Neutrophil (primary cell): ENCODE results near the gene USP10.

Experiments used
- H3K27ac ChIP-seq: fragments of 200-600 bp; sonication (generic); 2 replicates; pipeline ENCODE4 v1.5.1; 2016; ENCODE audit warnings: mild to moderate bottlenecking, moderate library complexity
- H3K27me3 ChIP-seq: fragments of 200-600 bp; sonication (generic); 2 replicates; pipeline ENCODE4 v1.6.0; 2016; ENCODE audit warnings: mild to moderate bottlenecking
- H3K36me3 ChIP-seq: fragments of 200-600 bp; sonication (generic); 2 replicates; pipeline ENCODE4 v1.5.1; 2017
- H3K4me1 ChIP-seq, 2 experiments: fragments of 200-600 bp in 1 of 2; sonication (generic) in 1 of 2; 1 replicate in 1 of 2; 2 replicates in 1 of 2; pipeline versions ENCODE4 v1.5.1 to v1.6.1; 2013 to 2016; ENCODE audit warnings: low read depth in 1 of 2, low read length in 1 of 2, mild to moderate bottlenecking in 1 of 2, moderate library complexity in 1 of 2; ENCODE audit not compliant: control insufficient read depth in 1 of 2, insufficient read depth in 1 of 2
- H3K4me3 ChIP-seq, 2 experiments: fragments of 200-600 bp in 1 of 2; sonication (generic) in 1 of 2; 1 replicate in 1 of 2; 2 replicates in 1 of 2; pipeline ENCODE4 v1.5.1; 2013 to 2016; ENCODE audit warnings: low read depth in 1 of 2, low read length in 1 of 2, mild to moderate bottlenecking in 1 of 2, moderate library complexity in 1 of 2
- H3K9me3 ChIP-seq: fragments of 200-600 bp; sonication (generic); 2 replicates; pipeline ENCODE4 v1.5.1; 2016
- CTCF ChIP-seq: fragments of 200-600 bp; sonication (generic); IDR thresholded peaks from 2 replicates; pipeline ENCODE4 v1.5.1; 2016; ENCODE audit warnings: antibody characterized with exemption

Gene USP10

GRCh38 chr16:84794186-84794585 is 94.4 kb downstream of the USP10 start:
- TF ChIP-seq CTCF: no peak
- no peaks in the 10 kb centered on the region for H3K27me3 ChIP-seq
- H3K27ac ChIP-seq: peak overlapping the region; percentile 35

DNA sequence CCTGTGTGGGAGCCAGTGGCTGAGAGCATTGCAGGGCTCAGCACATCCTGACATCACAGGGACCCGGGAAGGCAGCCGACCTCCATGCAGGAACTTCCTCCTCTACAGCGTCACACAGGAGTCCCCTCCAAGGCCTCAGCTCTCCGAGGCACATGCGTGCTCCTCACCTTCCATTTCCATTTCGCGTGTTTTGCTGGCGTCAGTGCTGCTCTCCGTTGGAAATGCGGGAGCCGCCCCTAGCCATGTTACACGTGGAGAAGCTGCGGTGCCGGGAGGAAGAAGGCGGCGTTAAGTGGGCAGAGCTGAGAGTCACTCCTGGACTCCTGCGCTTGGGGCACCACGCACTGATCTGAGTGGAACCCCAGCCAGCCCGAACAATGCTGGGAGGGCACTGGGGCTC is 94.8 kb downstream of the USP10 start:
- no peak overlapping the region for H3K27ac ChIP-seq
- peaks cover 5 to 16% of the 10 kb centered on the region in 2 experiments for H3K4me1 ChIP-seq
- H3K27me3 ChIP-seq: no peaks in the 10 kb centered on the region
- no peak for TF ChIP-seq CTCF
- H3K36me3 ChIP-seq: no peaks in the 10 kb centered on the region
- no peak overlapping the region for H3K4me3 ChIP-seq
- H3K9me3 ChIP-seq: no peaks in the 10 kb centered on the region

More at GRCh38 chr16:84794186-84794585, 94.4 kb downstream of the USP10 start:
- Histone ChIP-seq H3K9me3 (no peaks in the 10 kb centered on the region), H3K4me3 (no peak overlapping the region), H3K36me3 (no peaks in the 10 kb centered on the region), H3K4me1 (peaks cover 5 to 16% of the 10 kb centered on the region in 2 experiments)

- TF ChIP-seq CTCF: no peak
- Histone ChIP-seq H3K27ac (no peak overlapping the region), H3K4me3 (no peak overlapping the region), H3K36me3 (no peaks in the 10 kb centered on the region), H3K27me3 (no peaks in the 10 kb centered on the region), H3K4me1 (peaks cover 5 to 16% of the 10 kb centered on the region in 2 experiments), H3K9me3 (no peaks in the 10 kb centered on the region)
These were observed 95.7 kb downstream of the USP10 start for GRCh38 chr16:84795329-84796053.

DNA sequence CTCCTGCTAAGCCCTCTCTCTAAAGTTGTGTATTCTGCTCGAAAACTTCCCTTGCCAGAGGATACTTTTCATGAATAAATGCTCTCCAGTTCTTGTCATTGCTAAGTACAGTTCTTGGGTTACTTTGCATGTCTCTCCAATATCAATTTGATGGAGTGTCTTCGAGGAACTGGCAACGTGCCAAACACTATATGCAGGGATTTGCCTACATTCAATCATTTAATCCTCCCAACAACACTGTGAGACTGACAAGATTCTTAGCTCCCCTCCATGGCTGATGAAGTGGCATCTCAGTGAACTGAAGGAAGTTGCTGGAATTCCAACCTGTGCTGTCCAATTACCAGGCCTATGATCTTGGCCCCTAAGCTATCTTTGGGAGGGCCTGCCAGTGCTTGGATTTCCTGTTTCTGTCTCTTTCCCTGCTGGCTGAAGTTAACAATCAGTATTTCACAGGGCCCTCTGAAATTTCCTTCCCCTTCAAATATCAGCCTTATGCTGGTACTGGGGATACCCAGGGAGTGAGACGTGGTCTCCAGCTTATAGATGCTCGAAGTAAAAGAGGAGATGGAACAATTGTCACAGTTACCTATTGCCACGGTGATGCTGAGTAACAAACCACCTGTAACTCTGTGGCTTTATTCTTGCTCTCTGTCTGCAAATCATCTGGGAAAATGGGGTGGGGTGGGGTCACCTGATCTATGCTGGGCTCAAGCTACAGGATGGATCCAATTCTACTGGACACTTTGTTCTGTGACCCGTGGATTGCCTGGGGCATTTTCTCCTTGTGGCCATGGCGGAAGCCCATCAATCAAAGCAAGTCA is 100.6 kb downstream of the USP10 start:
- Histone ChIP-seq H3K4me1 (peaks cover 2 to 9% of the 10 kb centered on the region in 2 experiments), H3K4me3 (no peak overlapping the region)
- TF ChIP-seq CTCF: no peak

GRCh38 chr16:84803146-84803545 is 103.3 kb downstream of the USP10 start:
- no peak for TF ChIP-seq CTCF
- Histone ChIP-seq H3K4me1 (peaks cover 30% of the 10 kb centered on the region in 2 experiments), H3K4me3 (no peak overlapping the region), H3K27me3 (no peaks in the 10 kb centered on the region), H3K36me3 (no peaks in the 10 kb centered on the region), H3K27ac (no peak overlapping the region), H3K9me3 (no peaks in the 10 kb centered on the region)

More for the DNA sequence above, 100.6 kb downstream of the USP10 start:
- no peaks in the 10 kb centered on the region for H3K9me3 ChIP-seq
- H3K36me3 ChIP-seq: no peaks in the 10 kb centered on the region
- peak overlapping the region; percentile 7 for H3K27ac ChIP-seq
- no peaks in the 10 kb centered on the region for H3K27me3 ChIP-seq
